Activated naive CD8-positive, alpha-beta T cell treated with anti-CD3 and anti-CD28 coated beads for 36 hours (primary cell): Measurements from ENCODE around the gene SHOC1. TPM values are rescaled to one million over a fixed set of nuclear protein-coding genes. Genes with fewer than 3 reads are reported as not detected.
"Not testable (repeated sequence)": the region's sequence is repeated elsewhere in the genome, so short reads cannot be mapped to it uniquely, and the experiment has no call there.

Experiments used
- DNase-seq: peaks from one replicate; pipeline ENCODE4 v3.0.0; 2021
- H3K27ac Mint-ChIP-seq: one replicate; pipeline ENCODE4 v1.8.0; 2022; ENCODE audit warnings: mild to moderate bottlenecking, moderate library complexity, mixed read lengths
- H3K27me3 Mint-ChIP-seq: one replicate; pipeline ENCODE4 v1.8.0; 2022; ENCODE audit warnings: mild to moderate bottlenecking, mixed read lengths
- H3K36me3 Mint-ChIP-seq: one replicate; pipeline ENCODE4 v1.8.0; 2021; ENCODE audit warnings: mild to moderate bottlenecking, mixed read lengths
- H3K4me1 Mint-ChIP-seq: one replicate; pipeline ENCODE4 v1.8.0; 2021; ENCODE audit warnings: mixed read lengths
- H3K4me3 Mint-ChIP-seq: one replicate; pipeline ENCODE4 v1.8.0; 2022; ENCODE audit warnings: mild to moderate bottlenecking, moderate library complexity, mixed read lengths
- H3K9me3 Mint-ChIP-seq: one replicate; pipeline ENCODE4 v1.8.0; 2022; ENCODE audit warnings: mixed read lengths
- total RNA-seq, 2 experiments: library from RNA; stranded (reverse); gene quantifications; one replicate each; pipeline ENCODE4 v1.2.3, GENCODE V29; 2021

Gene SHOC1
- total RNA-seq, 2 experiments from 2014 or later = not detected

- Mint-ChIP-seq H3K27me3 (no peaks in the 10 kb centered on the region), H3K4me3 (no peak overlapping the region), H3K9me3 (no peaks in the 10 kb centered on the region), H3K36me3 (no peaks in the 10 kb centered on the region), H3K27ac (no peak overlapping the region), H3K4me1 (no peaks in the 10 kb centered on the region)
- DNase-seq = no peak
Measured at GRCh38 chr9:111815285-111816070, 20.7 kb upstream of the SHOC1 start.

GRCh38 chr9:111812337-111812736 is 17.6 kb upstream of the SHOC1 start:
- Mint-ChIP-seq H3K4me1 (peaks cover under 1% of the 10 kb centered on the region), H3K36me3 (no peaks in the 10 kb centered on the region), H3K4me3 (no peak overlapping the region), H3K9me3 (no peaks in the 10 kb centered on the region), H3K27me3 (no peaks in the 10 kb centered on the region), H3K27ac (no peak overlapping the region)
- DNase-seq = no peak

- no peak overlapping the region for H3K27ac Mint-ChIP-seq
- no peaks in the 10 kb centered on the region for H3K27me3 Mint-ChIP-seq
- H3K9me3 Mint-ChIP-seq = no peaks in the 10 kb centered on the region
- peaks cover 7% of the 10 kb centered on the region for H3K4me1 Mint-ChIP-seq
- no peak overlapping the region for H3K4me3 Mint-ChIP-seq
- DNase-seq = no peak
- no peaks in the 10 kb centered on the region for H3K36me3 Mint-ChIP-seq
Measured at GRCh38 chr9:111810908-111811307, 16.2 kb upstream of the SHOC1 start.

GRCh38 chr9:111810415-111810814 is 15.7 kb upstream of the SHOC1 start:
- H3K27me3 Mint-ChIP-seq = not testable (repeated sequence)

GRCh38 chr9:111807197-111807596 is 12.5 kb upstream of the SHOC1 start:
- Mint-ChIP-seq H3K27ac (no peak overlapping the region), H3K4me1 (peaks cover 30% of the 10 kb centered on the region), H3K9me3 (peaks cover 4% of the 10 kb centered on the region), H3K36me3 (peaks cover 5% of the 10 kb centered on the region), H3K27me3 (no peaks in the 10 kb centered on the region), H3K4me3 (no peak overlapping the region)
- no peak for DNase-seq

More at GRCh38 chr9:111810415-111810814, 15.7 kb upstream of the SHOC1 start:
- not testable (repeated sequence) for H3K9me3 Mint-ChIP-seq, H3K27ac Mint-ChIP-seq, H3K4me3 Mint-ChIP-seq, H3K36me3 Mint-ChIP-seq, DNase-seq
- peaks cover 12% of the 10 kb centered on the region for H3K4me1 Mint-ChIP-seq

GRCh38 chr9:111806259-111806658 is 11.5 kb upstream of the SHOC1 start:
- H3K4me3 Mint-ChIP-seq = no peak overlapping the region
- H3K27me3 Mint-ChIP-seq = no peaks in the 10 kb centered on the region
- H3K9me3 Mint-ChIP-seq = peaks cover 4% of the 10 kb centered on the region
- peaks cover 5% of the 10 kb centered on the region for H3K36me3 Mint-ChIP-seq
- peak overlapping the region; percentile 65 for H3K27ac Mint-ChIP-seq
- DNase-seq = no peak
- H3K4me1 Mint-ChIP-seq = peaks cover 34% of the 10 kb centered on the region

GRCh38 chr9:111805830-111806241 is 11.1 kb upstream of the SHOC1 start:
- Mint-ChIP-seq H3K4me3 (no peak overlapping the region), H3K4me1 (peaks cover 36% of the 10 kb centered on the region), H3K27me3 (no peaks in the 10 kb centered on the region), H3K27ac (peak overlapping the region; percentile 65), H3K36me3 (peaks cover 5% of the 10 kb centered on the region), H3K9me3 (peaks cover 4% of the 10 kb centered on the region)
- no peak for DNase-seq

- H3K27me3 Mint-ChIP-seq = no peaks in the 10 kb centered on the region
- H3K4me3 Mint-ChIP-seq = peak overlapping the region; percentile 45
- no peak for DNase-seq
- peaks cover 4% of the 10 kb centered on the region for H3K9me3 Mint-ChIP-seq
- peaks cover 5% of the 10 kb centered on the region for H3K36me3 Mint-ChIP-seq
- H3K4me1 Mint-ChIP-seq = peaks cover 36% of the 10 kb centered on the region
- peak overlapping the region; percentile 65 for H3K27ac Mint-ChIP-seq
Measured at GRCh38 chr9:111805262-111805661, 10.5 kb upstream of the SHOC1 start.

- Mint-ChIP-seq H3K4me1 (peaks cover 36% of the 10 kb centered on the region), H3K36me3 (peaks cover 5% of the 10 kb centered on the region), H3K27ac (peak overlapping the region; percentile 65), H3K9me3 (peaks cover 4% of the 10 kb centered on the region), H3K27me3 (no peaks in the 10 kb centered on the region), H3K4me3 (peak overlapping the region; percentile 42)
- DNase-seq = no peak
Measured at GRCh38 chr9:111804636-111805035, 9.9 kb upstream of the SHOC1 start.

- H3K27ac Mint-ChIP-seq = peak overlapping the region; percentile 65
- H3K27me3 Mint-ChIP-seq = no peaks in the 10 kb centered on the region
- peaks cover 4% of the 10 kb centered on the region for H3K9me3 Mint-ChIP-seq
- H3K36me3 Mint-ChIP-seq = peaks cover 5% of the 10 kb centered on the region
- DNase-seq = peak; percentile 9
- H3K4me3 Mint-ChIP-seq = peak overlapping the region; percentile 40
- H3K4me1 Mint-ChIP-seq = peaks cover 36% of the 10 kb centered on the region
Measured at GRCh38 chr9:111803924-111804323, 9.2 kb upstream of the SHOC1 start.

- Mint-ChIP-seq H3K27ac (no peak overlapping the region), H3K27me3 (no peaks in the 10 kb centered on the region), H3K9me3 (no peaks in the 10 kb centered on the region), H3K4me1 (peaks cover 20% of the 10 kb centered on the region), H3K4me3 (no peak overlapping the region), H3K36me3 (no peaks in the 10 kb centered on the region)
- no peak for DNase-seq
Measured at GRCh38 chr9:111799915-111800526, 5.3 kb upstream of the SHOC1 start.

GRCh38 chr9:111799506-111799905 is 4.8 kb upstream of the SHOC1 start:
- H3K4me1 Mint-ChIP-seq = peaks cover 15% of the 10 kb centered on the region
- no peaks in the 10 kb centered on the region for H3K27me3 Mint-ChIP-seq
- no peaks in the 10 kb centered on the region for H3K36me3 Mint-ChIP-seq
- no peaks in the 10 kb centered on the region for H3K9me3 Mint-ChIP-seq
- H3K27ac Mint-ChIP-seq = no peak overlapping the region
- no peak for DNase-seq
- no peak overlapping the region for H3K4me3 Mint-ChIP-seq

- no peak overlapping the region for H3K27ac Mint-ChIP-seq
- H3K27me3 Mint-ChIP-seq = no peaks in the 10 kb centered on the region
- H3K4me3 Mint-ChIP-seq = no peak overlapping the region
- H3K36me3 Mint-ChIP-seq = no peaks in the 10 kb centered on the region
- H3K4me1 Mint-ChIP-seq = peaks cover 8% of the 10 kb centered on the region
- H3K9me3 Mint-ChIP-seq = no peaks in the 10 kb centered on the region
- no peak for DNase-seq
Measured at GRCh38 chr9:111798786-111799185, 4.0 kb upstream of the SHOC1 start.

GRCh38 chr9:111795557-111795839 is 761 bp upstream of the SHOC1 start:
- DNase-seq = no peak
- Mint-ChIP-seq H3K9me3 (no peaks in the 10 kb centered on the region), H3K36me3 (no peaks in the 10 kb centered on the region), H3K4me3 (no peak overlapping the region), H3K4me1 (no peaks in the 10 kb centered on the region), H3K27ac (no peak overlapping the region), H3K27me3 (no peaks in the 10 kb centered on the region)

GRCh38 chr9:111791821-111792220 is 2.9 kb downstream of the SHOC1 start:
- H3K27me3 Mint-ChIP-seq, DNase-seq, H3K27ac Mint-ChIP-seq, H3K36me3 Mint-ChIP-seq, H3K9me3 Mint-ChIP-seq, H3K4me1 Mint-ChIP-seq, H3K4me3 Mint-ChIP-seq: not testable (repeated sequence)

- no peak overlapping the region for H3K4me3 Mint-ChIP-seq
- H3K4me1 Mint-ChIP-seq = no peaks in the 10 kb centered on the region
- no peak for DNase-seq
- no peak overlapping the region for H3K27ac Mint-ChIP-seq
- H3K36me3 Mint-ChIP-seq = peaks cover 7% of the 10 kb centered on the region
- H3K9me3 Mint-ChIP-seq = peaks cover 9% of the 10 kb centered on the region
- H3K27me3 Mint-ChIP-seq = no peaks in the 10 kb centered on the region
Measured at GRCh38 chr9:111789881-111790280, 4.9 kb downstream of the SHOC1 start.
